ENCODE results near the gene C9orf43. TPM values are rescaled to one million over a fixed set of nuclear protein-coding genes. Genes with fewer than 3 reads are reported as not detected.
"Not testable (repeated sequence)": the region's sequence is repeated elsewhere in the genome, so short reads cannot be mapped to it uniquely, and the experiment has no call there.

The C9orf43 gene
- total RNA-seq, 2 experiments from 2014 or later = 1.8 to 2.9 TPM

- CTCF ChIA-PET (ENCODE audit: unreplicated experiment); H3K9me3 ChIP-seq (ENCODE audit: low read length); H4K20me1 ChIP-seq (ENCODE audit: insufficient read depth, low read length); BruUV-seq (replicated peaks); H2AFZ ChIP-seq (ENCODE audit: low read length); H3K9me2 ChIP-seq (ENCODE audit: insufficient read depth, low read length): not testable (repeated sequence)
- peak overlapping the region; percentile 25 for H3K27ac ChIP-seq (ENCODE audit: low read depth, low read length, poor library complexity, severe bottlenecking)
- peak overlapping the region; percentile 89 for H3K4me2 ChIP-seq (ENCODE audit: low read length)
- peak; percentile 79 for TF ChIP-seq CTCF (conservative IDR thresholded peaks at IDR 0.05; ENCODE audit: low read length)
- H3K36me3 ChIP-seq (ENCODE audit: insufficient read depth, low read length) = peaks cover 38% of the 10 kb centered on the region
- DNase-seq (ENCODE audit: low spot score) = peak; percentile 75
- H3K4me1 ChIP-seq (ENCODE audit: insufficient read depth, low read length, poor library complexity, severe bottlenecking) = peaks cover 35% of the 10 kb centered on the region
- POLR2A ChIA-PET = interaction anchor here (1.0 kb wide), 1 partner anchor 113 kb away, joined by 3 read pairs; no protein-coding TSS in a partner anchor
- H3K79me2 ChIP-seq (ENCODE audit: insufficient read depth, low read depth, low read length) = peaks cover 31% of the 10 kb centered on the region
- intact Hi-C loops (cut with micrococcal nuclease; ENCODE audit: unreplicated experiment) = loop anchor here (1.0 kb wide), 1 partner anchor 98 kb away; no protein-coding TSS in a partner anchor
- peak overlapping the region; percentile 88 for H3K4me3 ChIP-seq (ENCODE audit: low read depth, low read length, poor library complexity, severe bottlenecking)
Observed at GRCh38 chr9:113406873-113407511, 3.6 kb upstream of the C9orf43 start.

DNA sequence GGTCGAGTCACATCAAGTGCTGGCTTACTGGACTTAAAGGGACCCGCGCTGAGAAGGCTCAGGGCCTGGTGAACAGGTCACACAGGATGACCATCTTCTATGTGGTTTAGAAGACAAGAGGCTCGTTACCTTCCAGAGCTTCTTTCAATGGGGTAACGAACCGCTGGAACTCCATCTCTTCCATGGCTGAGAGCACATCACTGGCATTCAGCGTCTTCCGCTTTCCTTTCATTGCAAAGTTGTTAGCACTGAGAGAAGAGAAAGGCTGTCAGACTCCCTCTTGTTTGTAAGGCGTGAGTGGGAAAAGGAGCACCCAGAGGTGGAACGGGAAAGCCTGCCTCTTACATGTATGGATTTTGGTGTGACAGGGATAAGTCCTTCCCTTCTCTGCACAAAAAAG is 1.1 kb upstream of the C9orf43 start:
- CTCF ChIA-PET (ENCODE audit: unreplicated experiment) = interaction anchor here (0.8 kb wide), 1 partner anchor 140 kb away, joined by 3 read pairs; no protein-coding TSS in a partner anchor
- peak overlapping the region; percentile 89 for H3K4me2 ChIP-seq (ENCODE audit: low read length)
- H2AFZ ChIP-seq (ENCODE audit: low read length) = peak overlapping the region; percentile 88; the same call in 1 of the 2 replicates
- H3K9me2 ChIP-seq (ENCODE audit: insufficient read depth, low read length) = no peaks in the 10 kb centered on the region
- no peaks in the 10 kb centered on the region; the same call in 1 of the 2 replicates for H4K20me1 ChIP-seq (ENCODE audit: insufficient read depth, low read length)
- BruUV-seq (replicated peaks) = no TSS peak
- TF ChIP-seq EZH2phosphoT487 (IDR thresholded peaks at IDR 0.05; ENCODE audit: borderline replicate concordance, low read depth, low read length) (no peak), CTCF (conservative IDR thresholded peaks at IDR 0.05; ENCODE audit: low read length) (no peak)
- DNase-seq (ENCODE audit: low spot score) = peak; percentile 20
- intact Hi-C loops (cut with micrococcal nuclease; ENCODE audit: unreplicated experiment) = no loop called here
- H3K4me1 ChIP-seq (ENCODE audit: insufficient read depth, low read length, poor library complexity, severe bottlenecking) = peaks cover 43% of the 10 kb centered on the region
- H3K79me2 ChIP-seq (ENCODE audit: insufficient read depth, low read depth, low read length) = peaks cover 31% of the 10 kb centered on the region
- H3K9me3 ChIP-seq (ENCODE audit: low read length) = no peaks in the 10 kb centered on the region
- POLR2A ChIA-PET = interaction anchor here (0.6 to 2.6 kb wide), 8 partner anchors 8 to 193 kb away, joined by 3 to 14 read pairs (median 4); partner anchors contain the start of genes ALAD and BSPRY
- peak overlapping the region; percentile 88 for H3K4me3 ChIP-seq (ENCODE audit: low read depth, low read length, poor library complexity, severe bottlenecking)
- peaks cover 38% of the 10 kb centered on the region for H3K36me3 ChIP-seq (ENCODE audit: insufficient read depth, low read length)
- H3K27ac ChIP-seq (ENCODE audit: low read depth, low read length, poor library complexity, severe bottlenecking) = peak overlapping the region; percentile 97

GRCh38 chr9:113409883-113410206 is 702 bp upstream of the C9orf43 start:
- no TSS peak for BruUV-seq (replicated peaks)
- no peak for DNase-seq (ENCODE audit: low spot score)
- H2AFZ ChIP-seq (ENCODE audit: low read length) = peak overlapping the region; percentile 88; the same call in 1 of the 2 replicates
- CTCF ChIA-PET (ENCODE audit: unreplicated experiment) = interaction anchor here (0.6 to 0.8 kb wide), 2 partner anchors 102 to 140 kb away, joined by 3 read pairs; no protein-coding TSS in a partner anchor
- H4K20me1 ChIP-seq (ENCODE audit: insufficient read depth, low read length) = no peaks in the 10 kb centered on the region; the same call in 1 of the 2 replicates
- POLR2A ChIA-PET = interaction anchor here (0.6 to 2.6 kb wide), 11 partner anchors 9 to 990 kb away, joined by 3 to 14 read pairs (median 3); partner anchors contain the start of genes ALAD, BSPRY and CDC26
- H3K36me3 ChIP-seq (ENCODE audit: insufficient read depth, low read length) = peaks cover 35% of the 10 kb centered on the region
- TF ChIP-seq EZH2phosphoT487 (IDR thresholded peaks at IDR 0.05; ENCODE audit: borderline replicate concordance, low read depth, low read length) = no peak
- TF ChIP-seq CTCF (conservative IDR thresholded peaks at IDR 0.05; ENCODE audit: low read length) = 0 out of 2 replicates have a peak, but pooled peaks have one; percentile 26
- H3K9me2 ChIP-seq (ENCODE audit: insufficient read depth, low read length) = no peaks in the 10 kb centered on the region
- peak overlapping the region; percentile 89 for H3K4me2 ChIP-seq (ENCODE audit: low read length)
- H3K4me3 ChIP-seq (ENCODE audit: low read depth, low read length, poor library complexity, severe bottlenecking) = peak overlapping the region; percentile 88
- peaks cover 43% of the 10 kb centered on the region for H3K4me1 ChIP-seq (ENCODE audit: insufficient read depth, low read length, poor library complexity, severe bottlenecking)
- intact Hi-C loops (cut with micrococcal nuclease; ENCODE audit: unreplicated experiment) = loop anchor here (1.0 to 10.0 kb wide), 6 partner anchors 33 to 965 kb away; partner anchors contain the start of genes CDC26, FKBP15, HDHD3 and PRPF4
- H3K27ac ChIP-seq (ENCODE audit: low read depth, low read length, poor library complexity, severe bottlenecking) = peak overlapping the region; percentile 97
- H3K79me2 ChIP-seq (ENCODE audit: insufficient read depth, low read depth, low read length) = peaks cover 31% of the 10 kb centered on the region
- no peaks in the 10 kb centered on the region for H3K9me3 ChIP-seq (ENCODE audit: low read length)

Data from OCI-LY7 (cell line).